Neural progenitor cell (in vitro differentiated cells): ENCODE data around the gene C1QB. TPM values are rescaled to one million over a fixed set of nuclear protein-coding genes. Genes with fewer than 3 reads are reported as not detected.
A peak's percentile ranks its signal among the peaks of the same experiment; 100 is the strongest.
"Not testable (repeated sequence)": the region's sequence is repeated elsewhere in the genome, so short reads cannot be mapped to it uniquely, and the experiment has no call there.

ENCODE experiments used
- DNase-seq: peaks from one replicate; pipeline ENCODE4 v3.0.0-alpha.2; 2016; ENCODE audit warnings: low spot score
- H2AFZ ChIP-seq: fragments of 200-600 bp; sonication (generic); replicated peaks from 2 replicates; pipeline ENCODE4 v1.6.1; 2016; ENCODE audit warnings: antibody characterized with exemption
- H3F3A ChIP-seq: fragments of 200-600 bp; sonication (generic); 2 replicates; pipeline ENCODE4 v1.6.1; 2016; ENCODE audit warnings: antibody characterized with exemption, low read depth
- H3K27ac ChIP-seq: fragments of 200-600 bp; sonication (generic); 2 replicates; pipeline ENCODE4 v1.5.1; 2016; ENCODE audit warnings: mild to moderate bottlenecking
- H3K27me3 ChIP-seq: fragments of 200-600 bp; sonication (generic); 2 replicates; pipeline ENCODE4 v1.6.1; 2016; ENCODE audit warnings: mild to moderate bottlenecking, moderate library complexity
- H3K36me3 ChIP-seq: fragments of 200-600 bp; sonication (generic); 2 replicates; pipeline ENCODE4 v1.5.1; 2016
- H3K4me1 ChIP-seq: fragments of 200-600 bp; sonication (generic); 2 replicates; pipeline ENCODE4 v1.6.1; 2016; ENCODE audit warnings: mixed run types
- H3K4me2 ChIP-seq: fragments of 200-600 bp; sonication (generic); 2 replicates; pipeline ENCODE4 v1.6.1; 2016
- H3K4me3 ChIP-seq: fragments of 200-600 bp; sonication (generic); 2 replicates; pipeline ENCODE4 v1.5.1; 2016
- H3K79me2 ChIP-seq: fragments of 200-600 bp; sonication (generic); 2 replicates; pipeline ENCODE4 v1.6.1; 2016; ENCODE audit warnings: low read depth
- H3K9ac ChIP-seq: fragments of 200-600 bp; sonication (generic); 2 replicates; pipeline ENCODE4 v1.6.1; 2016
- H3K9me3 ChIP-seq: fragments of 200-600 bp; sonication (generic); 2 replicates; pipeline ENCODE4 v1.5.1; 2016; ENCODE audit warnings: low read depth
- H4K20me1 ChIP-seq: fragments of 200-600 bp; sonication (generic); 2 replicates; pipeline ENCODE4 v1.6.1; 2016; ENCODE audit warnings: low read depth
- H3K27ac Mint-ChIP-seq: 3 replicates; pipeline ENCODE4 v1.8.0; 2021; ENCODE audit warnings: mixed read lengths
- H3K27me3 Mint-ChIP-seq: 2 replicates; pipeline ENCODE4 v1.8.0; 2022; ENCODE audit warnings: low read depth, mild to moderate bottlenecking, inconsistent platforms, moderate library complexity, mixed read lengths; ENCODE audit not compliant: insufficient read depth
- H3K36me3 Mint-ChIP-seq: 3 replicates; pipeline ENCODE4 v1.8.0; 2021; ENCODE audit warnings: mixed read lengths
- H3K4me1 Mint-ChIP-seq: 3 replicates; pipeline ENCODE4 v1.8.0; 2021; ENCODE audit warnings: mixed read lengths
- H3K4me3 Mint-ChIP-seq: 3 replicates; pipeline ENCODE4 v1.8.0; 2021; ENCODE audit warnings: mild to moderate bottlenecking, moderate library complexity, mixed read lengths
- H3K9me3 Mint-ChIP-seq: 3 replicates; pipeline ENCODE4 v1.8.0; 2020; ENCODE audit warnings: mixed read lengths
- CTCF ChIP-seq: fragments of 200-600 bp; sonication (generic); IDR thresholded peaks from 2 replicates; pipeline ENCODE4 v1.5.1; 2017; ENCODE audit warnings: antibody characterized with exemption, mild to moderate bottlenecking
- EZH2 ChIP-seq: fragments of 200-600 bp; sonication (generic); IDR thresholded peaks from 2 replicates; pipeline ENCODE4 v1.6.1; 2017; ENCODE audit warnings: antibody characterized with exemption, mild to moderate bottlenecking, moderate library complexity
- EZH2phosphoT487 ChIP-seq: fragments of 200-600 bp; sonication (generic); IDR thresholded peaks from 2 replicates; pipeline ENCODE4 v1.6.1; 2017; ENCODE audit warnings: antibody characterized with exemption
- total RNA-seq: library from RNA; depleted of rRNA; stranded (reverse); fragments of >200 nt; gene quantifications from 2 replicates; pipeline ENCODE4 v1.2.3, GENCODE V29; 2015; ENCODE audit warnings: low replicate concordance

Gene C1QB
- total RNA-seq, 1 donor from 2014 or later = not detected

GRCh38 chr1:22702296-22703085 is 49.5 kb downstream of the C1QB start:
- Histone ChIP-seq H3K4me1 (peaks cover 9% of the 10 kb centered on the region), H3K9me3 (no peaks in the 10 kb centered on the region), H3K27me3 (no peaks in the 10 kb centered on the region), H3K9ac (no peak overlapping the region), H3K4me2 (no peak overlapping the region), H2AFZ (no peak overlapping the region), H3K36me3 (no peaks in the 10 kb centered on the region), H3K27ac (no peak overlapping the region), H4K20me1 (no peaks in the 10 kb centered on the region), H3K79me2 (no peaks in the 10 kb centered on the region), H3F3A (peaks cover 10% of the 10 kb centered on the region), H3K4me3 (no peak overlapping the region)
- TF ChIP-seq CTCF (no peak), EZH2phosphoT487 (no peak), EZH2 (no peak)
- Mint-ChIP-seq H3K27me3 (peaks cover 7% of the 10 kb centered on the region), H3K9me3 (no peaks in the 10 kb centered on the region), H3K36me3 (no peaks in the 10 kb centered on the region), H3K4me1 (peaks cover 16% of the 10 kb centered on the region), H3K27ac (peak overlapping the region; percentile 26), H3K4me3 (no peak overlapping the region)
- DNase-seq = no peak

GRCh38 chr1:22704440-22705067 is 51.5 kb downstream of the C1QB start:
- no peaks in the 10 kb centered on the region for H4K20me1 ChIP-seq
- Mint-ChIP-seq H3K36me3 (no peaks in the 10 kb centered on the region), H3K4me3 (no peak overlapping the region), H3K4me1 (peaks cover 25% of the 10 kb centered on the region), H3K9me3 (no peaks in the 10 kb centered on the region), H3K27me3 (peaks cover 9% of the 10 kb centered on the region), H3K27ac (no peak overlapping the region)
- H3K9ac ChIP-seq = no peak overlapping the region
- no peaks in the 10 kb centered on the region for H3K9me3 ChIP-seq
- no peaks in the 10 kb centered on the region for H3K79me2 ChIP-seq
- no peak overlapping the region for H3K4me2 ChIP-seq
- peaks cover 27% of the 10 kb centered on the region for H3F3A ChIP-seq
- no peak overlapping the region for H3K27ac ChIP-seq
- H3K4me1 ChIP-seq = peaks cover 19% of the 10 kb centered on the region
- H2AFZ ChIP-seq = peak overlapping the region; percentile 51
- no peak overlapping the region for H3K4me3 ChIP-seq
- no peaks in the 10 kb centered on the region for H3K27me3 ChIP-seq
- DNase-seq = peak; percentile 93
- no peaks in the 10 kb centered on the region for H3K36me3 ChIP-seq
- TF ChIP-seq CTCF (peak; percentile 89), EZH2phosphoT487 (no peak)

GRCh38 chr1:22705586-22705985 is 52.5 kb downstream of the C1QB start:
- peaks cover 19% of the 10 kb centered on the region for H3K4me1 ChIP-seq
- no peak overlapping the region for H3K4me3 Mint-ChIP-seq
- no peaks in the 10 kb centered on the region for H4K20me1 ChIP-seq
- H3K79me2 ChIP-seq = no peaks in the 10 kb centered on the region
- no peak overlapping the region for H3K27ac Mint-ChIP-seq
- peaks cover 35% of the 10 kb centered on the region for H3F3A ChIP-seq
- no peak overlapping the region for H3K9ac ChIP-seq
- no peak overlapping the region for H3K27ac ChIP-seq
- no peak overlapping the region for H3K4me2 ChIP-seq
- H3K27me3 ChIP-seq = no peaks in the 10 kb centered on the region
- no peaks in the 10 kb centered on the region for H3K36me3 ChIP-seq
- no peak for DNase-seq
- TF ChIP-seq CTCF = no peak
- TF ChIP-seq EZH2 = no peak
- no peak for TF ChIP-seq EZH2phosphoT487
- no peaks in the 10 kb centered on the region for H3K36me3 Mint-ChIP-seq
- peaks cover 9% of the 10 kb centered on the region for H3K27me3 Mint-ChIP-seq
- H2AFZ ChIP-seq = no peak overlapping the region
- H3K4me3 ChIP-seq = no peak overlapping the region
- H3K4me1 Mint-ChIP-seq = peaks cover 20% of the 10 kb centered on the region
- H3K9me3 ChIP-seq = no peaks in the 10 kb centered on the region
- no peaks in the 10 kb centered on the region for H3K9me3 Mint-ChIP-seq

GRCh38 chr1:22706100-22706499 is 53.1 kb downstream of the C1QB start:
- not testable (repeated sequence) for H3K9me3 Mint-ChIP-seq, H4K20me1 ChIP-seq, H3K27me3 ChIP-seq, H3K9me3 ChIP-seq, H3K79me2 ChIP-seq, H3K4me2 ChIP-seq, H3K27ac Mint-ChIP-seq, H3K4me3 ChIP-seq, H3K27me3 Mint-ChIP-seq, H3K27ac ChIP-seq, H3K36me3 ChIP-seq, H3K9ac ChIP-seq, H3K36me3 Mint-ChIP-seq, DNase-seq, H2AFZ ChIP-seq, H3K4me3 Mint-ChIP-seq
- Histone ChIP-seq H3K4me1 (peaks cover 19% of the 10 kb centered on the region), H3F3A (peaks cover 35% of the 10 kb centered on the region)
- H3K4me1 Mint-ChIP-seq = peaks cover 20% of the 10 kb centered on the region
